ENCODE measurements around the gene KXD1.

GRCh38 chr19:18603255-18603957 lies 45.7 kb downstream of the KXD1 start:
- TF ChIP-seq CTCF (IDR thresholded peaks at IDR 0.05) (peak in 1 of 6 experiments; percentile 21), POLR2A (IDR thresholded peaks at IDR 0.05) (no peak)
